ENCODE results near the gene IL17REL.
"Not testable (repeated sequence)": the region's sequence is repeated elsewhere in the genome, so short reads cannot be mapped to it uniquely, and the experiment has no call there.

Gene IL17REL

GRCh38 chr22:49996119-49996517 lies 16.4 kb downstream of the IL17REL start:
- Histone ChIP-seq H3K27ac (ENCODE audit: low read depth in 2 of 2, low read length in 2 of 2) (peak overlapping the region in 1 of 2 donors; percentile 76), H3K4me1 (ENCODE audit: control insufficient read depth in 2 of 2, insufficient read depth in 2 of 2, low read length in 2 of 2) (peaks cover 11 to 30% of the 10 kb centered on the region in 2 donors), H3K36me3 (ENCODE audit: control insufficient read depth in 2 of 2, insufficient read depth in 2 of 2, low read length in 2 of 2) (no peaks in the 10 kb centered on the region), H3K9ac (ENCODE audit: low read depth in 1 of 2, low read length in 2 of 2) (peak overlapping the region in 1 of 2 donors; percentile 57), H3K9me3 (ENCODE audit: control insufficient read depth in 2 of 2, low read length in 2 of 2) (peaks cover 0 to under 1% of the 10 kb centered on the region in 2 donors), H3K4me3 (ENCODE audit: low read length in 2 of 2) (no peak overlapping the region), H3K27me3 (ENCODE audit: control insufficient read depth in 2 of 2, insufficient read depth in 2 of 2, low read length in 2 of 2) (no peaks in the 10 kb centered on the region)

- no peaks in the 10 kb centered on the region for H3K27me3 ChIP-seq (ENCODE audit: control insufficient read depth in 2 of 2, insufficient read depth in 2 of 2, low read length in 2 of 2)
- H3K9me3 ChIP-seq (ENCODE audit: control insufficient read depth in 2 of 2, low read length in 2 of 2), result peaks cover 0 to 2% of the 10 kb centered on the region in 2 donors
- H3K9ac ChIP-seq (ENCODE audit: low read depth in 1 of 2, low read length in 2 of 2), result peak overlapping the region in 1 of 2 donors; percentile 42
- H3K4me3 ChIP-seq (ENCODE audit: low read length in 2 of 2), result no peak overlapping the region
- no peak overlapping the region for H3K27ac ChIP-seq (ENCODE audit: low read depth in 2 of 2, low read length in 2 of 2)
- no peaks in the 10 kb centered on the region for H3K36me3 ChIP-seq (ENCODE audit: control insufficient read depth in 2 of 2, insufficient read depth in 2 of 2, low read length in 2 of 2)
- H3K4me1 ChIP-seq (ENCODE audit: control insufficient read depth in 2 of 2, insufficient read depth in 2 of 2, low read length in 2 of 2), result peaks cover 11 to 30% of the 10 kb centered on the region in 2 donors
Observed at GRCh38 chr22:49995361-49996118, 17.0 kb downstream of the IL17REL start.

- H3K9ac ChIP-seq (ENCODE audit: low read depth in 1 of 2, low read length in 2 of 2), result no peak overlapping the region
- H3K4me3 ChIP-seq (ENCODE audit: low read length in 2 of 2), result no peak overlapping the region
- no peaks in the 10 kb centered on the region for H3K27me3 ChIP-seq (ENCODE audit: control insufficient read depth in 2 of 2, insufficient read depth in 2 of 2, low read length in 2 of 2)
- H3K36me3 ChIP-seq (ENCODE audit: control insufficient read depth in 2 of 2, insufficient read depth in 2 of 2, low read length in 2 of 2), result no peaks in the 10 kb centered on the region
- peaks cover 11 to 30% of the 10 kb centered on the region in 2 donors for H3K4me1 ChIP-seq (ENCODE audit: control insufficient read depth in 2 of 2, insufficient read depth in 2 of 2, low read length in 2 of 2)
- H3K9me3 ChIP-seq (ENCODE audit: control insufficient read depth in 2 of 2, low read length in 2 of 2), result peaks cover 0 to 2% of the 10 kb centered on the region in 2 donors
- H3K27ac ChIP-seq (ENCODE audit: low read depth in 2 of 2, low read length in 2 of 2), result no peak overlapping the region
Observed at GRCh38 chr22:49995041-49995360, 17.6 kb downstream of the IL17REL start.

DNA sequence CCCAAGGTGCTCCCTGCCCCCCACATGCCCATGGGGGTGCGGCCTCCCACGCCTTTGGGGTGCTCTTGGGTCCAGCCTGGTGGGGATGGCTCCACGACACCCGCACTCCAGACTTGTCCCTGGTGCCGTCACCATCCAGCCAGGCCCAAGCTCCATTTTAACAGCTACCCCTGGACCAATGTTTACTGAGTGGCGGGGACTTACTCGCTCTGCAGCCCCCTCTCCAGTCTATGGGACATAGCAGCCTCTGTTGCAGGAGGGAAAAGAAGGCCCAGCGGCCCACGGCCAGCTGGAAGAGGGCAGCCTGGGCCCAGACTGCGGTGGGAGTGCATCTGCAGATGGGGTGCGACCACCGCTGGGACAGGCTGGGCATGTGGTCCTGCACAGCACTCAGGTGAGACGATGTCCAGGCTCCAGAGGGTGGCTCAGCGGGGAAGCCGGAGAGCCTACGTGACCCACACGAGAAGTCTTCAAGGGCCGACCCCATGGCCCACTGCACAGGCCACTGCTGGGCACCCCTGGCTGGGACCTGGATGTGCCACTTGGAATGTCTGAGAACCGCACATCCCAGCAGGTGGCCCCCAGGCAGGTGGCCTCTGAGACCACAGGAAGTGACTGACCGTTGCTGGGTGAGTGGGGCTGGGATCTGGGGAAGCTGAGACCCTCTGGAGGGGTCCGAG lies 18.1 kb downstream of the IL17REL start:
- Histone ChIP-seq H3K27ac (ENCODE audit: low read depth in 2 of 2, low read length in 2 of 2) (no peak overlapping the region), H3K9ac (ENCODE audit: low read depth in 1 of 2, low read length in 2 of 2) (no peak overlapping the region)

DNA sequence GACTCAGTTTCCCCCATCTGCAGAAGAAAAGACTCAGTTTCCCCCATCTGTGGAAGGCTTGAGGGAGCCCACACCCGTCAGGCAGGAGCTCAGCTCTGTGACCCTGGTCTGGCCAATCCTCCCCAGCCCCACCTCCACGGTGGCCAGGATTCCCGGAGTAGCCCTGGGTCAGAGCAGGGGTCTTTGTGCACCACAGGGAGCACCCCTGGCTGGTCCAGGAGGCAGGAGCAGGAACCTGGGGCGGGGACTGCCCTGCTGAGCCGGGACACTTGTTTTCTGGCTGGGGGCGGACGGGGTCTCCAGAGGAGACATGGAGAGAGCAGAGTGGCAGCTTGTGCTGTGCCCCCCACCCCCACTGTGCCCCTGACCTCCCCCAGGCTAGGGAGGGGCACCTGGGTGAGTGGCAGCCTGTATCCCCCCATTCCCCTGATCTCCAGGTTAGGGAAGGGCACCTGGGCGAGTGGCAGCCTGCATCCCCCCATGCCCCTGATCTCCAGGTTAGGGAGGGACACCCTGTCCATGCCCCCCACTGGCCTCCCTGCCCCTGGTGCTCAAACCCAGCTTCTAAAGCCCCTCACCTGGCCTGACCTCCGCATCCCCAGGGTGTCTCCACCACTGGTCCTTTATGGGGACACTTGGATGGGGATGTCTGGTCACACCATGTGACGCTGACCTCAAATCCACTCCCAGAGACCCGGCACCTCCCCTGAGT lies 18.8 kb downstream of the IL17REL start:
- H3K27ac ChIP-seq (ENCODE audit: low read depth in 2 of 2, low read length in 2 of 2), result no peak overlapping the region
- H3K4me3 ChIP-seq (ENCODE audit: low read length in 2 of 2), result no peak overlapping the region
- H3K36me3 ChIP-seq (ENCODE audit: control insufficient read depth in 2 of 2, insufficient read depth in 2 of 2, low read length in 2 of 2), result no peaks in the 10 kb centered on the region
- no peaks in the 10 kb centered on the region for H3K27me3 ChIP-seq (ENCODE audit: control insufficient read depth in 2 of 2, insufficient read depth in 2 of 2, low read length in 2 of 2)
- H3K9ac ChIP-seq (ENCODE audit: low read depth in 1 of 2, low read length in 2 of 2), result peak overlapping the region in 1 of 2 donors; percentile 24
- H3K4me1 ChIP-seq (ENCODE audit: control insufficient read depth in 2 of 2, insufficient read depth in 2 of 2, low read length in 2 of 2), result peaks cover 11 to 30% of the 10 kb centered on the region in 2 donors
- H3K9me3 ChIP-seq (ENCODE audit: control insufficient read depth in 2 of 2, low read length in 2 of 2), result peaks cover 0 to 2% of the 10 kb centered on the region in 2 donors

More for the DNA sequence above, 18.1 kb downstream of the IL17REL start:
- Histone ChIP-seq H3K36me3 (ENCODE audit: control insufficient read depth in 2 of 2, insufficient read depth in 2 of 2, low read length in 2 of 2) (no peaks in the 10 kb centered on the region), H3K27me3 (ENCODE audit: control insufficient read depth in 2 of 2, insufficient read depth in 2 of 2, low read length in 2 of 2) (no peaks in the 10 kb centered on the region), H3K4me1 (ENCODE audit: control insufficient read depth in 2 of 2, insufficient read depth in 2 of 2, low read length in 2 of 2) (peaks cover 11 to 30% of the 10 kb centered on the region in 2 donors), H3K4me3 (ENCODE audit: low read length in 2 of 2) (no peak overlapping the region), H3K9me3 (ENCODE audit: control insufficient read depth in 2 of 2, low read length in 2 of 2) (peaks cover 0 to 2% of the 10 kb centered on the region in 2 donors)

GRCh38 chr22:49992921-49993648 lies 19.5 kb downstream of the IL17REL start:
- Histone ChIP-seq H3K9ac (ENCODE audit: low read depth in 1 of 2, low read length in 2 of 2) (peak overlapping the region in 1 of 2 donors; percentile 24), H3K27ac (ENCODE audit: low read depth in 2 of 2, low read length in 2 of 2) (no peak overlapping the region)

DNA sequence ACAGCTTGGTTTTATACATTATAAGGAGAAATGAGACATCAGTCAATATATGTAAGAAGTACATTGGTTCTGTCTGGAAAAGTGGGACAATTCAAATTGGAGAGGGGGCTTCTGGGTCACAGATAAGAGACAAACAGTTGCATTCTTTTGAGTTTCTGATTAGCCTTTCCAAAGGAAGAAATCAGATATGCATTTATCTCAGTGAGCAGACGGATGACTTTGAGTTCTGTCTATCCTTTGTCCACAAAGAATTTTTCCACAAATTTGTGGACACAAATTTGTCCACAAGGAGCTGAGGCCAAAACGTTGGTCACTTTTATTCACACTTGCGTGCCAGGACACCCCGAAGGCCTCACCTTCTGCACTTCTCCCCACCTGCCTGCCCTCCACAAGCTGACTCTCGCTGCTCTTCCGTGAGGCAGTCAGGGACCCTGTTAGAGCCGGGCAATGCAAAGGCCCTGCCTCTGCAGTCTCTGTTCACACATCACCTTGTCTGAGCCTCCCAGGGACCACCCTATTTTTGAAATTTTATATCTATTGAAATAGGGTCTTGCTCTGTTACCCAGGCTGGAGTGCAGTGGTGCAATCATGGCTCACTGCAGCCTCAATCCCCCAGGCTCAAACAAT lies 20.5 kb downstream of the IL17REL start:
- Histone ChIP-seq H3K9ac (ENCODE audit: low read depth in 1 of 2, low read length in 2 of 2) (no peak overlapping the region), H3K4me1 (ENCODE audit: control insufficient read depth in 2 of 2, insufficient read depth in 2 of 2, low read length in 2 of 2) (peaks cover 10 to 24% of the 10 kb centered on the region in 2 donors), H3K9me3 (ENCODE audit: control insufficient read depth in 2 of 2, low read length in 2 of 2) (peaks cover 0 to 2% of the 10 kb centered on the region in 2 donors), H3K4me3 (ENCODE audit: low read length in 2 of 2) (no peak overlapping the region), H3K27me3 (ENCODE audit: control insufficient read depth in 2 of 2, insufficient read depth in 2 of 2, low read length in 2 of 2) (no peaks in the 10 kb centered on the region), H3K27ac (ENCODE audit: low read depth in 2 of 2, low read length in 2 of 2) (no peak overlapping the region), H3K36me3 (ENCODE audit: control insufficient read depth in 2 of 2, insufficient read depth in 2 of 2, low read length in 2 of 2) (no peaks in the 10 kb centered on the region)

More at GRCh38 chr22:49992921-49993648, 19.5 kb downstream of the IL17REL start:
- peaks cover 11 to 30% of the 10 kb centered on the region in 2 donors for H3K4me1 ChIP-seq (ENCODE audit: control insufficient read depth in 2 of 2, insufficient read depth in 2 of 2, low read length in 2 of 2)
- H3K4me3 ChIP-seq (ENCODE audit: low read length in 2 of 2), result no peak overlapping the region
- peaks cover 0 to 2% of the 10 kb centered on the region in 2 donors for H3K9me3 ChIP-seq (ENCODE audit: control insufficient read depth in 2 of 2, low read length in 2 of 2)
- no peaks in the 10 kb centered on the region for H3K36me3 ChIP-seq (ENCODE audit: control insufficient read depth in 2 of 2, insufficient read depth in 2 of 2, low read length in 2 of 2)
- no peaks in the 10 kb centered on the region for H3K27me3 ChIP-seq (ENCODE audit: control insufficient read depth in 2 of 2, insufficient read depth in 2 of 2, low read length in 2 of 2)

GRCh38 chr22:49991167-49991566 lies 21.4 kb downstream of the IL17REL start:
- H3K9me3 ChIP-seq (ENCODE audit: control insufficient read depth in 2 of 2, low read length in 2 of 2), result peaks cover 3% of the 10 kb centered on the region in 2 donors
- H3K4me1 ChIP-seq (ENCODE audit: control insufficient read depth in 2 of 2, insufficient read depth in 2 of 2, low read length in 2 of 2), result peaks cover 2 to 15% of the 10 kb centered on the region in 2 donors

GRCh38 chr22:49989826-49990225 lies 22.7 kb downstream of the IL17REL start:
- not testable (repeated sequence) for H3K27ac ChIP-seq (ENCODE audit: low read depth in 2 of 2, low read length in 2 of 2); H3K9me3 ChIP-seq (ENCODE audit: control insufficient read depth in 2 of 2, low read length in 2 of 2); H3K27me3 ChIP-seq (ENCODE audit: control insufficient read depth in 2 of 2, insufficient read depth in 2 of 2, low read length in 2 of 2); H3K36me3 ChIP-seq (ENCODE audit: control insufficient read depth in 2 of 2, insufficient read depth in 2 of 2, low read length in 2 of 2); H3K4me3 ChIP-seq (ENCODE audit: low read length in 2 of 2); H3K4me1 ChIP-seq (ENCODE audit: control insufficient read depth in 2 of 2, insufficient read depth in 2 of 2, low read length in 2 of 2); H3K9ac ChIP-seq (ENCODE audit: low read depth in 1 of 2, low read length in 2 of 2)

More at GRCh38 chr22:49991167-49991566, 21.4 kb downstream of the IL17REL start:
- no peaks in the 10 kb centered on the region for H3K27me3 ChIP-seq (ENCODE audit: control insufficient read depth in 2 of 2, insufficient read depth in 2 of 2, low read length in 2 of 2)
- no peak overlapping the region for H3K27ac ChIP-seq (ENCODE audit: low read depth in 2 of 2, low read length in 2 of 2)
- H3K4me3 ChIP-seq (ENCODE audit: low read length in 2 of 2), result no peak overlapping the region
- no peaks in the 10 kb centered on the region for H3K36me3 ChIP-seq (ENCODE audit: control insufficient read depth in 2 of 2, insufficient read depth in 2 of 2, low read length in 2 of 2)
- H3K9ac ChIP-seq (ENCODE audit: low read depth in 1 of 2, low read length in 2 of 2), result no peak overlapping the region

All from mucosa of rectum (tissue), 2 donors.